HG03571 (cell line): ENCODE data around the gene FBLN2.

ENCODE experiments used
- ATAC-seq: cut with Tn5 transposase; IDR thresholded peaks from one replicate; pipeline ENCODE4 v1.9.1; 2021; ENCODE audit not compliant: unreplicated experiment

Gene FBLN2

GRCh38 chr3:13579063-13579462 is 30.1 kb downstream of the FBLN2 start:
- no peak for ATAC-seq

- no peak for ATAC-seq
Observed at GRCh38 chr3:13580256-13581023, 31.5 kb downstream of the FBLN2 start.

GRCh38 chr3:13581485-13582365 is 32.8 kb downstream of the FBLN2 start:
- ATAC-seq, result no peak

- ATAC-seq, result no peak
Observed at GRCh38 chr3:13582366-13583250, 33.7 kb downstream of the FBLN2 start.

- no peak for ATAC-seq
Observed at GRCh38 chr3:13583251-13584180, 34.6 kb downstream of the FBLN2 start.

- no peak for ATAC-seq
Observed at GRCh38 chr3:13584427-13584891, 35.5 kb downstream of the FBLN2 start.

- no peak for ATAC-seq
Observed at GRCh38 chr3:13584901-13585300, 36.0 kb downstream of the FBLN2 start.

GRCh38 chr3:13587442-13587841 is 38.5 kb downstream of the FBLN2 start:
- no peak for ATAC-seq

GRCh38 chr3:13588221-13588701 is 39.3 kb downstream of the FBLN2 start:
- ATAC-seq, result no peak

- no peak for ATAC-seq
Observed at GRCh38 chr3:13588993-13589392, 40.1 kb downstream of the FBLN2 start.

- no peak for ATAC-seq
Observed at GRCh38 chr3:13590841-13591520, 42.1 kb downstream of the FBLN2 start.

GRCh38 chr3:13593615-13594014 is 44.7 kb downstream of the FBLN2 start:
- ATAC-seq, result no peak

- no peak for ATAC-seq
Observed at GRCh38 chr3:13594146-13594545, 45.2 kb downstream of the FBLN2 start.

GRCh38 chr3:13594991-13595421 is 46.1 kb downstream of the FBLN2 start:
- ATAC-seq, result no peak

GRCh38 chr3:13595485-13595884 is 46.6 kb downstream of the FBLN2 start:
- ATAC-seq, result no peak

- ATAC-seq, result no peak
Observed at GRCh38 chr3:13596426-13597205, 47.7 kb downstream of the FBLN2 start.

GRCh38 chr3:13597661-13598060 is 48.7 kb downstream of the FBLN2 start:
- no peak for ATAC-seq

GRCh38 chr3:13598201-13598600 is 49.3 kb downstream of the FBLN2 start:
- ATAC-seq, result no peak
